Stomach (tissue), 4 donors: ENCODE results near the gene CYP4F3.
"Not testable (repeated sequence)": the region's sequence is repeated elsewhere in the genome, so short reads cannot be mapped to it uniquely, and the experiment has no call there.

Experiments
- EP300 ChIP-seq: sonication (generic); formaldehyde crosslinking; IDR thresholded peaks from one replicate; pipeline ENCODE4 v1.6.1; 2017; ENCODE audit warnings: antibody characterized with exemption
- POLR2A ChIP-seq, 4 donors: fragments of 450-650 bp; IDR thresholded peaks; one replicate each; pipeline ENCODE4 v1.6.1; 2016; ENCODE audit warnings: antibody characterized with exemption in 4 of 4, control low read depth in 2 of 4, mild to moderate bottlenecking in 1 of 4, moderate library complexity in 1 of 4
- POLR2AphosphoS5 ChIP-seq, 3 donors: sonication (generic); formaldehyde crosslinking; IDR thresholded peaks; one replicate each; pipeline ENCODE4 v1.6.1; 2016; ENCODE audit warnings: antibody characterized with exemption in 3 of 3
- TF ChIP-seq, protein P1 (sequence below), 7 experiments: fragments of 450-650 bp in 4 of 7; fragments of 200-600 bp in 3 of 7; sonication (generic) in 3 of 7; IDR thresholded peaks; one replicate each; pipeline ENCODE4 v1.5.1; 2016 to 2019; ENCODE audit warnings: antibody characterized with exemption in 7 of 7, control low read depth in 2 of 7, mild to moderate bottlenecking in 1 of 7

GRCh38 chr19:15607978-15608925 is 32.4 kb upstream of the CYP4F3 start:
- TF ChIP-seq EP300; POLR2AphosphoS5 (IDR thresholded peaks at IDR 0.05); POLR2A (IDR thresholded peaks at IDR 0.05): not testable (repeated sequence)
- TF ChIP-seq, protein P1, sequence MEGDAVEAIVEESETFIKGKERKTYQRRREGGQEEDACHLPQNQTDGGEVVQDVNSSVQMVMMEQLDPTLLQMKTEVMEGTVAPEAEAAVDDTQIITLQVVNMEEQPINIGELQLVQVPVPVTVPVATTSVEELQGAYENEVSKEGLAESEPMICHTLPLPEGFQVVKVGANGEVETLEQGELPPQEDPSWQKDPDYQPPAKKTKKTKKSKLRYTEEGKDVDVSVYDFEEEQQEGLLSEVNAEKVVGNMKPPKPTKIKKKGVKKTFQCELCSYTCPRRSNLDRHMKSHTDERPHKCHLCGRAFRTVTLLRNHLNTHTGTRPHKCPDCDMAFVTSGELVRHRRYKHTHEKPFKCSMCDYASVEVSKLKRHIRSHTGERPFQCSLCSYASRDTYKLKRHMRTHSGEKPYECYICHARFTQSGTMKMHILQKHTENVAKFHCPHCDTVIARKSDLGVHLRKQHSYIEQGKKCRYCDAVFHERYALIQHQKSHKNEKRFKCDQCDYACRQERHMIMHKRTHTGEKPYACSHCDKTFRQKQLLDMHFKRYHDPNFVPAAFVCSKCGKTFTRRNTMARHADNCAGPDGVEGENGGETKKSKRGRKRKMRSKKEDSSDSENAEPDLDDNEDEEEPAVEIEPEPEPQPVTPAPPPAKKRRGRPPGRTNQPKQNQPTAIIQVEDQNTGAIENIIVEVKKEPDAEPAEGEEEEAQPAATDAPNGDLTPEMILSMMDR (IDR thresholded peaks at IDR 0.05): not testable (repeated sequence)
